Fibroblast of the aortic adventitia (primary cell): ENCODE measurements around the gene RNF125. TPM values are rescaled to one million over a fixed set of nuclear protein-coding genes. Genes with fewer than 3 reads are reported as not detected.
A peak's percentile ranks its signal among the peaks of the same experiment; 100 is the strongest.

Source experiments
- DNase-seq: peaks from one replicate; pipeline ENCODE4 v3.0.0-alpha.2; 2010; ENCODE audit warnings: low read depth
- H3K4me3 ChIP-seq: 2 replicates; pipeline ENCODE4 v1.5.1; 2011; ENCODE audit warnings: low read depth, mild to moderate bottlenecking, control low read depth, low read length, moderate library complexity
- total RNA-seq: library from RNA; depleted of rRNA; stranded (reverse); fragments of >200 nt; gene quantifications from 2 replicates; pipeline ENCODE4 v1.2.3, GENCODE V29; 2012; ENCODE audit warnings: low replicate concordance
- TF ChIP-seq, protein P1 (sequence below): IDR thresholded peaks from 2 replicates; pipeline ENCODE4 v1.5.1; 2011; ENCODE audit warnings: mild to moderate bottlenecking, low read length, control low read depth, inconsistent platforms; ENCODE audit not compliant: insufficient read depth

RNF125 gene
- total RNA-seq: 0.65 and 1.6 TPM in 2 replicates

DNA sequence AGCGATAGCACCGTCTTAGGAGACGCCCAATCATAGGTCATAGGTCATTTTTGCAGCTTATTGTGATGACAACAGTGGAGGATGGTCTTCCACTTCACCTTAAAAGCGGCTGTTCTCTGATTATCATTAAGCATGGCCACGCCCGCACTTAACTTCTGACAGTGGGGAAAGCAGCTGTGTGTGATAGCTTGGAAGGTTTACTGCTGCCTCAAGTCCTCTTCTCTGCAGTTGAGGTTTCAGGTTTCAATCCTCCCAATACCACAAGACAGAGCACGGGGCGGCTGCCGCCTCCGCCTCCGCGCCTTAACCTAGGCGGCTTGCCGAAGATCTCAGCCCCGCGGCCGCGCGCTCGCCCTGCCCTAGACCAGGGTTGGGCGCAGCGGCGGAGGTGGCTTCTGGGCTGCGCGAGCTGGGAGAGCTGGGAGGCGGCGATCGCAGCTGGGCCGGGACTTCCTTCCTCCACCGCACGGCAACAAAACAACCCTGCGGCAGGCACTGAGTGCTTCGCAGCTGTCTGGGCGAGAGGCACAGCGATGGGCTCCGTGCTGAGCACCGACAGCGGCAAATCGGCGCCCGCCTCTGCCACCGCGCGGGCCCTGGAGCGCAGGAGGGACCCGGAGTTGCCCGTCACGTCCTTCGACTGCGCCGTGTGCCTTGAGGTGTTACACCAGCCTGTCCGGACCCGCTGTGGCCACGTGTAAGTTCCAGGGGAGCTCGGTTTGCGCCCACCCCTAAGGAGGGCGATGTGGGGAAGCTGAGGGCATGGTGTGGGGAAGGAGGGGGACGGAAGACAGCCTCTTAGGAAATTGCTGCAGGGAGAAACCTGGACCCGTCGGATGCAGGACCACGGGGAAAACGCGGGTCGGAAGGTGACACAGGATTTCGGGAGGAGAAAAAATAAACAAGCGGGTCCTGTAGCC lies at the start of gene RNF125:
RNF125 (plus strand) TSS at position 495 of the 920 bp plus-strand sequence; CDS start at position 534, 39 bp downstream.
- TF ChIP-seq, protein P1, sequence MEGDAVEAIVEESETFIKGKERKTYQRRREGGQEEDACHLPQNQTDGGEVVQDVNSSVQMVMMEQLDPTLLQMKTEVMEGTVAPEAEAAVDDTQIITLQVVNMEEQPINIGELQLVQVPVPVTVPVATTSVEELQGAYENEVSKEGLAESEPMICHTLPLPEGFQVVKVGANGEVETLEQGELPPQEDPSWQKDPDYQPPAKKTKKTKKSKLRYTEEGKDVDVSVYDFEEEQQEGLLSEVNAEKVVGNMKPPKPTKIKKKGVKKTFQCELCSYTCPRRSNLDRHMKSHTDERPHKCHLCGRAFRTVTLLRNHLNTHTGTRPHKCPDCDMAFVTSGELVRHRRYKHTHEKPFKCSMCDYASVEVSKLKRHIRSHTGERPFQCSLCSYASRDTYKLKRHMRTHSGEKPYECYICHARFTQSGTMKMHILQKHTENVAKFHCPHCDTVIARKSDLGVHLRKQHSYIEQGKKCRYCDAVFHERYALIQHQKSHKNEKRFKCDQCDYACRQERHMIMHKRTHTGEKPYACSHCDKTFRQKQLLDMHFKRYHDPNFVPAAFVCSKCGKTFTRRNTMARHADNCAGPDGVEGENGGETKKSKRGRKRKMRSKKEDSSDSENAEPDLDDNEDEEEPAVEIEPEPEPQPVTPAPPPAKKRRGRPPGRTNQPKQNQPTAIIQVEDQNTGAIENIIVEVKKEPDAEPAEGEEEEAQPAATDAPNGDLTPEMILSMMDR: no peak
- peak within 1 kb of the TSS; percentile 66 for H3K4me3 ChIP-seq

DNA sequence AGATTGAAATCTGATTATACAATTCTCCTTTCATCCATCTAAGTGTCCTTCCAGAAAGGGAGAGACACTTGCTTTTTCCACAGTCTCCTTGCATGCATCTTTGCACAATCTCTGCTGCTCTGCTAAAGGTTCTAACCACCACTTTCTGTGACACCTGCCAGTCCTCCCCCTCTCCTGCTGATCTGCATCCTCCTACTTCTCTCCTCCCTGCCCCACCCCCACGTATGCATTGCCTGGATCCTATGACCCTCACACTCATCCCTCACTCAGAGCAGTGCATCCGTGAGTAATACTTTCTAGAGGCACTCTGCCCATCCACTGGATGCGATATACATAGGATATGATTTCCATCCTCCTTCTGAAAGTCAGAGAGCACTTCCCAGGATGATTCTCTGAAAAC lies 48.0 kb upstream of the RNF125 start:
- no peak overlapping the region for H3K4me3 ChIP-seq
- no peak for DNase-seq
- TF ChIP-seq, protein P1: no peak

More for the DNA sequence above, at the start of gene RNF125:
- peak; percentile 61 for DNase-seq

DNA sequence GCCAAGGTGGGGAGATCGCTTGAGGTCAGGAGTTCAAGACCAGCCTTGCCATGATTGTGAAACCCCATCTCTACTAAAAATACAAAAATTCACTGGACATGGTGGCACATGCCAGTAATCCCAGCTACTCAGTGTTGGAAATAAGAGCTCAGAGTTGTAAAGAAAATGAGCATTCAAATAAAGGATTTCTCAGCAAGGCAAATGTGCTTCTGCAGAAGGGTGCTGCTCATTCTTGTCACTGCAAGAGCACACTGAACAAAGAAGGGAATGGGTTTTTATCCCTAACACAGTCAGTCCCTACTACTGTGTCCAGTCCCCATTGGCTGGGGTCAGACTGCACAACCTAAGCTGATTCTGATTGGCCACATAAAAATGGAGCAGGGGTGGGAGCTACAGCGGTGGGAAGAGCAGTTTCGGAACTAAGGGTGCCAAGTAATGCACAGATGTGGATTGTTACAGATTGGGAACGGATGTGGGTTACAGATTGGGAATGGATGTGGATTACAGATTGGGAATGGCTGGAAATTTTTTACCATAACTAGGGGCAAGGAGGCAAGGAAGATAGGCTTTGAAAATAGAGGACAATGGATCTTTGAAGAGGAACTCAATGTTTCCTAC lies 44.6 kb upstream of the RNF125 start:
- no peak overlapping the region for H3K4me3 ChIP-seq
- TF ChIP-seq, protein P1: no peak
- DNase-seq: no peak

DNA sequence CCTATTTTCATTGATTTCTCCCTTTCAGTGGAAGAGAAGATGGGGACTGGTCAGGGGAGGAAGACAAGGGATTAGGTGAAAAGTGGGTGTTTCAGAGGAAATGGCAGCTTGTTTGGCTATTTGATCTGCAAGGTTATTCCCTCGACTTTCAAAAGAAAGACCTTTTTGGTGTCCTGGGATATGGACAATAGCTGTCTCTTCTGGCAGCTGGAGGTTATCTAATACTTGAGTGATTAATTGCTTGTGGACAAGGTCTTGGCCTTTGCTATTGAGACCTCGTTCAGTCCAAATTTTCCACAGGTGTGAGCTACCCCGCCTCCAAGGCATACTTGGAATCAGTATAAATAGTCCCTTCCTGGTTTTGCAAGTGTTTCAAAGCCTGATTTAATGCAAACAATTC lies 42.4 kb upstream of the RNF125 start:
- TF ChIP-seq, protein P1: no peak
- no peak for DNase-seq
- H3K4me3 ChIP-seq: no peak overlapping the region

DNA sequence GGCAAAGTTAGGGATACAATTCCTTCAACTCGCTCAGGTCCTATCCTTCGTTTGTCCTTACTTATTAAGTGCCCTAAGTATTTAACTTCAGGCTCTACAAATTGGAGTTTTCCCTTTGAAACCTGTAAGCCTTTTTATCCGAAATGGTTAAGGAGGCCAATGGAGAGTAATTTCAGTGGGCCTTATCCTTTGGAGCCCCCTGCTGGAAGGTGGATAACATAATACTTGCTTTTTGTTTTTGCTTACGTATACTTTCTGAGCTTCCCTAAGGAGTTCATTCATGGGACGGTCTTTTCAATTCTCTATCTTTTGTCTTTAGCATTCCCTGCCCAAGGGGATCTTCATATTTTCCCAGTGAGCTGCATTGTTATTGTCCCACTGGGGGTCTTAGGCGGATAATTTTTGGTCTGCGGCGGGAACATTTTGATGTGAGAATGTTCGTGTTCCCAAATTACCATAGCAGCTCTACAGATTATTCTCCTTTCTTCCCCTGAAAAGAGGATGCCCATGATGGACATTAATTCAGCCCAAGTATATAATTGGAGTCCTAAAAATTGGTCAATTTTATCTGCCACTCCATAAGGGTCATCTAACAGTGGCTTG lies 41.3 kb upstream of the RNF125 start:
- TF ChIP-seq, protein P1: peak; percentile 71
- no peak overlapping the region for H3K4me3 ChIP-seq
- peak; percentile 72 for DNase-seq

DNA sequence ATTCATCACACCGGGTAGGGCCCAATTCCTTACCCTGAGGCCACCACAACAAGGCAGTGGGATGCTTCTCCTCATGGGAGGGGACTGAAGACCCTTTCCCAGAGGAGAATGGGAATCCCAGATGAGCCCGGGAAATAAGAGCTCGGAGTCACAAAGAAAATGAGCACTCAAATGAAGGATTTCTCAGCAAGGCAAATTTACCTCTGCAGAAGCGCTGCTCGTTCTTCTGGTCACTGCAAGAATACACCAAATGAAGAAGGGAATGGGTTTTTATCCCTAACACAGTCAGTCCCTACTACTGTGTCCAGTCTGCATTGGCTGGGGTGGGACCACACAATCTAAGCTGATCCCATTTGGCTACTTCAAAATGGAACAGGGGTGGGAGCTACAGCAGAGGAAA lies 40.0 kb upstream of the RNF125 start:
- DNase-seq: no peak

More for the DNA sequence above, 40.0 kb upstream of the RNF125 start:
- H3K4me3 ChIP-seq: no peak overlapping the region
- TF ChIP-seq, protein P1: no peak
